OCI-LY3 (cell line): ENCODE results near the gene TRIM38.

Source experiments
- EZH2phosphoT487 ChIP-seq: fragments of 200-600 bp; shearing (Covaris generic); IDR thresholded peaks from 2 replicates; pipeline ENCODE4 v1.6.1; 2018; ENCODE audit warnings: antibody characterized with exemption, mixed run types, low read depth
- TF ChIP-seq, protein P1 (sequence below): fragments of 200-600, 300-600 bp; sonication (generic); IDR thresholded peaks from 2 replicates; pipeline ENCODE4 v1.5.1; 2014; ENCODE audit warnings: antibody characterized with exemption, low read length, low read depth

DNA sequence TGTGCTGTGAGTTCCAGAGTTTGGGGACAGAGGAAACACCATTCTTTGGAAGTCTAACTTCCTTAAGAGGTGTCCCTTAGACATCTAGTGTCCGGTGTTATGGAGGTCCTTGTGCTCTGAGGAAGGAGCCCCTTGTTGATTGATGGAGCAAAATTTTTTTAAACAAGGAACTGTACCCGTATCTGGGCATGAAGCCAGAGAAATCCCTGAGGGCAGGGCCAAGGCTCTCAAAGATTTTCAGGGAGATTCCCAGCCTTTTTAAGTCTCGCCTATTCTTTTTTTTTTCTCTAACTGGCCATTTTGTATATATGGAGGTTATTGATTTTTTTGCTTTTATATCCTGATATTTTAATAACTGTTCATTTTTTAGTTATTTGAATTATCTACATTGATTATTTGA is 45.9 kb downstream of the TRIM38 start:
- TF ChIP-seq, protein P1, sequence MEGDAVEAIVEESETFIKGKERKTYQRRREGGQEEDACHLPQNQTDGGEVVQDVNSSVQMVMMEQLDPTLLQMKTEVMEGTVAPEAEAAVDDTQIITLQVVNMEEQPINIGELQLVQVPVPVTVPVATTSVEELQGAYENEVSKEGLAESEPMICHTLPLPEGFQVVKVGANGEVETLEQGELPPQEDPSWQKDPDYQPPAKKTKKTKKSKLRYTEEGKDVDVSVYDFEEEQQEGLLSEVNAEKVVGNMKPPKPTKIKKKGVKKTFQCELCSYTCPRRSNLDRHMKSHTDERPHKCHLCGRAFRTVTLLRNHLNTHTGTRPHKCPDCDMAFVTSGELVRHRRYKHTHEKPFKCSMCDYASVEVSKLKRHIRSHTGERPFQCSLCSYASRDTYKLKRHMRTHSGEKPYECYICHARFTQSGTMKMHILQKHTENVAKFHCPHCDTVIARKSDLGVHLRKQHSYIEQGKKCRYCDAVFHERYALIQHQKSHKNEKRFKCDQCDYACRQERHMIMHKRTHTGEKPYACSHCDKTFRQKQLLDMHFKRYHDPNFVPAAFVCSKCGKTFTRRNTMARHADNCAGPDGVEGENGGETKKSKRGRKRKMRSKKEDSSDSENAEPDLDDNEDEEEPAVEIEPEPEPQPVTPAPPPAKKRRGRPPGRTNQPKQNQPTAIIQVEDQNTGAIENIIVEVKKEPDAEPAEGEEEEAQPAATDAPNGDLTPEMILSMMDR: no peak
- no peak for TF ChIP-seq EZH2phosphoT487
